Panc1 (cell line): ENCODE data around the gene KIAA1755. TPM values are rescaled to one million over a fixed set of nuclear protein-coding genes. Genes with fewer than 3 reads are reported as not detected.

ENCODE experiments used
- ATAC-seq: fragments of 200-7000 bp; cut with Tn5 transposase; 2 replicates; pipeline ENCODE4 v1.9.1; 2020; ENCODE audit warnings: mild to moderate bottlenecking, moderate library complexity
- BruUV-seq: library from RNA; stranded (reverse); fragments of 400-500 nt; replicated peaks from 2 replicates; lab custom pipeline; 2021; lab: Mats Ljungman, UMichigan
- CTCF ChIA-PET: fragments of 300-600 bp; sonication (Branson Sonifier 250); formaldehyde crosslinking; loops from one replicate; lab custom pipeline; 2022; ENCODE audit warnings: antibody characterized with exemption; lab: Charles Lee
- POLR2A ChIA-PET: fragments of 300-600 bp; sonication (Branson Sonifier 250); formaldehyde crosslinking; loops from one replicate; lab custom pipeline; 2022; ENCODE audit warnings: antibody characterized with exemption; lab: Charles Lee
- DNase-seq: peaks from one replicate; pipeline ENCODE4 v3.0.0-alpha.2; 2010; ENCODE audit warnings: low read depth, low spot score
- H3K27ac ChIP-seq: 2 replicates; pipeline ENCODE4 v1.5.1; 2011; ENCODE audit warnings: mild to moderate bottlenecking, low read length, inconsistent platforms
- H3K27me3 ChIP-seq: fragments of 200-500 bp; sonication (Bioruptor generic); 2 replicates; pipeline ENCODE4 v1.6.0; 2014; ENCODE audit warnings: low read length, inconsistent platforms; ENCODE audit not compliant: control insufficient read depth, insufficient read depth
- H3K36me3 ChIP-seq: fragments of 200-500 bp; sonication (Bioruptor generic); 2 replicates; pipeline ENCODE4 v1.5.1; 2014; ENCODE audit warnings: inconsistent platforms, mild to moderate bottlenecking, low read length, moderate library complexity; ENCODE audit not compliant: control insufficient read depth, insufficient read depth
- H3K4me1 ChIP-seq: 2 replicates; pipeline ENCODE4 v1.5.1; 2011; ENCODE audit warnings: inconsistent platforms, mild to moderate bottlenecking, low read length, moderate library complexity; ENCODE audit not compliant: control insufficient read depth, insufficient read depth
- H3K4me3 ChIP-seq, 2 experiments: 2 replicates each; pipeline ENCODE4 v1.5.1; 2011 to 2012; ENCODE audit warnings: low read depth in 2 of 2, low read length in 2 of 2, mild to moderate bottlenecking in 2 of 2, inconsistent platforms in 1 of 2, moderate library complexity in 1 of 2
- H3K9me3 ChIP-seq: fragments of 200-500 bp; sonication (Bioruptor generic); 2 replicates; pipeline ENCODE4 v1.5.1; 2014; ENCODE audit warnings: low read depth, mild to moderate bottlenecking, inconsistent platforms, low read length, moderate library complexity; ENCODE audit not compliant: control insufficient read depth, insufficient read depth
- POLR2AphosphoS5 ChIP-seq: IDR thresholded peaks from 2 replicates; pipeline ENCODE4 v1.6.1; 2012; ENCODE audit warnings: mild to moderate bottlenecking, low read depth, low read length, moderate library complexity
- REST ChIP-seq, 2 experiments: IDR thresholded peaks; 2 replicates each; pipeline ENCODE4 v1.6.1; 2011 to 2012; ENCODE audit warnings: low read depth in 2 of 2, control low read depth in 1 of 2, low read length in 1 of 2, mild to moderate bottlenecking in 1 of 2, moderate library complexity in 1 of 2; ENCODE audit not compliant: insufficient read depth in 1 of 2
- SIN3A ChIP-seq: IDR thresholded peaks from 2 replicates; pipeline ENCODE4 v1.6.1; 2012; ENCODE audit warnings: low read depth, mild to moderate bottlenecking, low read length, moderate library complexity, borderline replicate concordance; ENCODE audit not compliant: insufficient read depth
- TCF7L2 ChIP-seq: IDR thresholded peaks from 2 replicates; pipeline ENCODE4 v1.6.1; 2011; ENCODE audit warnings: mild to moderate bottlenecking, low read depth, low read length, inconsistent platforms
- in situ Hi-C: cut with HindIII; loops from 2 replicates; pipeline ENCODE4 v1.10.0; 2016; ENCODE audit warnings: low sequenced_read_pairs, low pct_unique_long_range_greater_than_20kb
- intact Hi-C: fragments of 100-400 bp; cut with micrococcal nuclease; formaldehyde crosslinking; loops from one replicate; pipeline ENCODE4 v1.10.0; 2022; ENCODE audit not compliant: unreplicated experiment
- total RNA-seq: library from RNA; stranded (reverse); gene quantifications from one replicate; pipeline ENCODE4 v1.2.1, GENCODE V29; 2021; ENCODE audit not compliant: unreplicated experiment
- TF ChIP-seq, protein P1 (sequence below): fragments of 450-650 bp; IDR thresholded peaks from 2 replicates; pipeline ENCODE4 v1.5.1; 2017; ENCODE audit warnings: mild to moderate bottlenecking

KIAA1755 gene
- total RNA-seq, 1 experiment from 2014 or later: 0.08 TPM

GRCh38 chr20:38178065-38178491 lies 82.5 kb downstream of the KIAA1755 start:
- H3K36me3 ChIP-seq: no peaks in the 10 kb centered on the region
- TF ChIP-seq SIN3A (no peak), TCF7L2 (no peak), POLR2AphosphoS5 (no peak), REST (IDR thresholded peaks at IDR 0.05; ENCODE audit: insufficient read depth in 1 of 2, low read depth in 2 of 2, low read length in 1 of 2) (no peak)
- TF ChIP-seq, protein P1, sequence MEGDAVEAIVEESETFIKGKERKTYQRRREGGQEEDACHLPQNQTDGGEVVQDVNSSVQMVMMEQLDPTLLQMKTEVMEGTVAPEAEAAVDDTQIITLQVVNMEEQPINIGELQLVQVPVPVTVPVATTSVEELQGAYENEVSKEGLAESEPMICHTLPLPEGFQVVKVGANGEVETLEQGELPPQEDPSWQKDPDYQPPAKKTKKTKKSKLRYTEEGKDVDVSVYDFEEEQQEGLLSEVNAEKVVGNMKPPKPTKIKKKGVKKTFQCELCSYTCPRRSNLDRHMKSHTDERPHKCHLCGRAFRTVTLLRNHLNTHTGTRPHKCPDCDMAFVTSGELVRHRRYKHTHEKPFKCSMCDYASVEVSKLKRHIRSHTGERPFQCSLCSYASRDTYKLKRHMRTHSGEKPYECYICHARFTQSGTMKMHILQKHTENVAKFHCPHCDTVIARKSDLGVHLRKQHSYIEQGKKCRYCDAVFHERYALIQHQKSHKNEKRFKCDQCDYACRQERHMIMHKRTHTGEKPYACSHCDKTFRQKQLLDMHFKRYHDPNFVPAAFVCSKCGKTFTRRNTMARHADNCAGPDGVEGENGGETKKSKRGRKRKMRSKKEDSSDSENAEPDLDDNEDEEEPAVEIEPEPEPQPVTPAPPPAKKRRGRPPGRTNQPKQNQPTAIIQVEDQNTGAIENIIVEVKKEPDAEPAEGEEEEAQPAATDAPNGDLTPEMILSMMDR: no peak
- intact Hi-C loops (no loop called here), in situ Hi-C loops (no loop called here)
- H3K4me1 ChIP-seq: no peaks in the 10 kb centered on the region; the same call in none of the 2 replicates
- DNase-seq: no peak
- ChIA-PET CTCF (no interaction called here), POLR2A (no interaction called here)
- no TSS peak for BruUV-seq
- H3K9me3 ChIP-seq: no peaks in the 10 kb centered on the region
- no peak for ATAC-seq
- no peaks in the 10 kb centered on the region for H3K27me3 ChIP-seq
- no peak overlapping the region for H3K27ac ChIP-seq
- H3K4me3 ChIP-seq: no peak overlapping the region

DNA sequence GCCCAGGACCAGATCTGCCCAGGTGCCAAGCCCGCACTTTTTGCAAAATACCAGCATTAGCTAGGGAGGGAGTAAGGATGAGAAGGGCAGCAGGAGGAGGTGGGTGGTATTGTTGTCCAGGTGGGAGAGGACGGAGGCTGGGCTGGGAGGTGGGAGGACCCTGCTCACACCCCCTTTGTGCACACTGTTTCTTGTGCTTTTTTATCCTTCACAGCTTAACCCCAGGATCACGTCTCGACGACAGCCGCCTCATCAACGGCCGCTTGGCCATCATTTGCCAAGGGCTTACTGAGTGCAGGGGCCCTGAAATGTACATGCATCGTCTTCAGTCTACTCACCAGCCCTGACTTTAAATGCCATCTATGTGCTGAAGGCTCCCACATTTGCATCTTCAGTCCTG lies 83.3 kb downstream of the KIAA1755 start:
- no peak overlapping the region for H3K4me3 ChIP-seq
- CTCF ChIA-PET: no interaction called here
- DNase-seq (no peak), ATAC-seq (no peak)
- no peaks in the 10 kb centered on the region for H3K27me3 ChIP-seq
- intact Hi-C loops: no loop called here
- no peaks in the 10 kb centered on the region for H3K36me3 ChIP-seq
- in situ Hi-C loops: no loop called here
- H3K4me1 ChIP-seq: no peaks in the 10 kb centered on the region; the same call in none of the 2 replicates
- no peak overlapping the region for H3K27ac ChIP-seq
- H3K9me3 ChIP-seq: no peaks in the 10 kb centered on the region
- no TSS peak for BruUV-seq
- POLR2A ChIA-PET: no interaction called here
- TF ChIP-seq SIN3A: no peak
- TF ChIP-seq, protein P1: no peak
- TF ChIP-seq REST (IDR thresholded peaks at IDR 0.05; ENCODE audit: insufficient read depth in 1 of 2, low read depth in 2 of 2, low read length in 1 of 2): no peak
- no peak for TF ChIP-seq POLR2AphosphoS5
- TF ChIP-seq TCF7L2: no peak
